H9 (cell line): ENCODE results near the gene SDK1. TPM values are rescaled to one million over a fixed set of nuclear protein-coding genes. Genes with fewer than 3 reads are reported as not detected.
A peak's percentile ranks its signal among the peaks of the same experiment; 100 is the strongest.

Source experiments
- DNase-seq: peaks from one replicate; pipeline ENCODE4 v3.0.0-alpha.2; 2017
- H2AFZ ChIP-seq: one replicate; pipeline ENCODE4 v1.6.1; 2013; ENCODE audit warnings: mild to moderate bottlenecking, low read length, control low read depth, moderate library complexity
- H2AK5ac ChIP-seq: 2 replicates; pipeline ENCODE4 v1.6.1; 2013; ENCODE audit warnings: low read length, control low read depth, mixed read lengths; ENCODE audit not compliant: insufficient read length
- H2BK120ac ChIP-seq: one replicate; pipeline ENCODE4 v1.6.1; 2013; ENCODE audit warnings: low read depth, mild to moderate bottlenecking, low read length, control low read depth, inconsistent platforms; ENCODE audit not compliant: poor library complexity, severe bottlenecking
- H2BK12ac ChIP-seq: 2 replicates; pipeline ENCODE4 v1.6.1; 2013; ENCODE audit warnings: low read length, control low read depth, mixed read lengths, low read depth; ENCODE audit not compliant: insufficient read length
- H2BK15ac ChIP-seq: 2 replicates; pipeline ENCODE4 v1.6.1; 2013; ENCODE audit warnings: low read depth, low read length, control low read depth
- H2BK20ac ChIP-seq: one replicate; pipeline ENCODE4 v1.6.1; 2013; ENCODE audit warnings: low read depth, mild to moderate bottlenecking, low read length, control low read depth, inconsistent platforms; ENCODE audit not compliant: poor library complexity, severe bottlenecking
- H2BK5ac ChIP-seq: 2 replicates; pipeline ENCODE4 v1.6.1; 2013; ENCODE audit warnings: low read length, control low read depth, mixed read lengths; ENCODE audit not compliant: insufficient read length
- H3K14ac ChIP-seq: 2 replicates; pipeline ENCODE4 v1.6.1; 2013; ENCODE audit warnings: low read length, control low read depth; ENCODE audit not compliant: insufficient read depth
- H3K18ac ChIP-seq: 2 replicates; pipeline ENCODE4 v1.6.1; 2013; ENCODE audit warnings: low read depth, mild to moderate bottlenecking, mixed read lengths, low read length, control low read depth; ENCODE audit not compliant: insufficient read length
- H3K23ac ChIP-seq: 2 replicates; pipeline ENCODE4 v1.6.1; 2013; ENCODE audit warnings: low read length, control low read depth, mixed read lengths, low read depth; ENCODE audit not compliant: insufficient read length
- H3K23me2 ChIP-seq: 2 replicates; pipeline ENCODE4 v1.6.1; 2013; ENCODE audit warnings: low read depth, mild to moderate bottlenecking, mixed read lengths, low read length, control low read depth; ENCODE audit not compliant: insufficient read length, poor library complexity, severe bottlenecking
- H3K27ac ChIP-seq: 2 replicates; pipeline ENCODE4 v1.5.1; 2013; ENCODE audit warnings: low read length, control low read depth, mixed read lengths, low read depth; ENCODE audit not compliant: insufficient read length
- H3K27me3 ChIP-seq: 2 replicates; pipeline ENCODE4 v1.6.1; 2013; ENCODE audit warnings: low read length, control low read depth, inconsistent platforms; ENCODE audit not compliant: insufficient read depth
- H3K4ac ChIP-seq: 2 replicates; pipeline ENCODE4 v1.6.1; 2013; ENCODE audit warnings: low read depth, mild to moderate bottlenecking, control low read depth, inconsistent platforms, low read length, moderate library complexity
- H3K4me1 ChIP-seq: 2 replicates; pipeline ENCODE4 v1.6.1; 2013; ENCODE audit warnings: low read length, control low read depth, inconsistent platforms; ENCODE audit not compliant: insufficient read depth
- H3K4me2 ChIP-seq: 2 replicates; pipeline ENCODE4 v1.6.1; 2013; ENCODE audit warnings: low read length, control low read depth, mixed read lengths; ENCODE audit not compliant: insufficient read length, insufficient read depth
- H3K56ac ChIP-seq: 2 replicates; pipeline ENCODE4 v1.6.1; 2013; ENCODE audit warnings: low read depth, mild to moderate bottlenecking, mixed read lengths, low read length, control low read depth; ENCODE audit not compliant: insufficient read length
- H3K79me1 ChIP-seq: 2 replicates; pipeline ENCODE4 v1.6.1; 2013; ENCODE audit warnings: low read depth, mild to moderate bottlenecking, moderate library complexity, low read length, control low read depth, inconsistent platforms; ENCODE audit not compliant: insufficient read depth, poor library complexity, severe bottlenecking
- H3K79me2 ChIP-seq: 2 replicates; pipeline ENCODE4 v1.6.1; 2013; ENCODE audit warnings: low read length, control low read depth, inconsistent platforms; ENCODE audit not compliant: insufficient read depth
- H3K9ac ChIP-seq: 2 replicates; pipeline ENCODE4 v1.6.1; 2013; ENCODE audit warnings: low read length, control low read depth, mixed read lengths; ENCODE audit not compliant: insufficient read length; ENCODE audit errors: extremely low read depth
- H3K9me3 ChIP-seq: one replicate; pipeline ENCODE4 v1.6.1; 2013; ENCODE audit warnings: low read depth, low read length, inconsistent platforms; ENCODE audit not compliant: control insufficient read depth
- H3T11ph ChIP-seq: one replicate; pipeline ENCODE4 v1.6.1; 2013; ENCODE audit warnings: mild to moderate bottlenecking, low read length, control low read depth, inconsistent platforms
- H4K20me1 ChIP-seq: one replicate; pipeline ENCODE4 v1.6.1; 2013; ENCODE audit not compliant: control insufficient read depth, insufficient read length, insufficient read depth
- H4K5ac ChIP-seq: 2 replicates; pipeline ENCODE4 v1.6.1; 2013; ENCODE audit warnings: low read depth, mild to moderate bottlenecking, mixed read lengths, low read length, control low read depth; ENCODE audit not compliant: insufficient read length
- H4K8ac ChIP-seq: replicated peaks from 2 replicates; pipeline ENCODE4 v1.6.1; 2013; ENCODE audit warnings: low read length, control low read depth, mixed read lengths, low read depth; ENCODE audit not compliant: insufficient read length
- H4K91ac ChIP-seq: 2 replicates; pipeline ENCODE4 v1.6.1; 2013; ENCODE audit warnings: low read depth, mild to moderate bottlenecking, moderate library complexity, mixed read lengths, low read length, control low read depth; ENCODE audit not compliant: insufficient read length
- H3K27ac Mint-ChIP-seq, 3 experiments: 2 replicates in 2 of 3; 3 replicates in 1 of 3; pipeline ENCODE4 v1.8.0; 2020 to 2021; ENCODE audit warnings: mixed read lengths in 3 of 3, mild to moderate bottlenecking in 1 of 3, moderate library complexity in 1 of 3
- H3K27me3 Mint-ChIP-seq: 2 replicates; pipeline ENCODE4 v1.8.0; 2021; ENCODE audit warnings: low read depth, mild to moderate bottlenecking, moderate library complexity, mixed read lengths
- H3K36me3 Mint-ChIP-seq, 3 experiments: 2 replicates in 2 of 3; 3 replicates in 1 of 3; pipeline ENCODE4 v1.8.0; 2020 to 2021; ENCODE audit warnings: low read depth in 3 of 3, mixed read lengths in 3 of 3; ENCODE audit not compliant: insufficient read depth in 1 of 3
- H3K4me1 Mint-ChIP-seq, 2 experiments: 2 replicates each; pipeline ENCODE4 v1.8.0; 2020; ENCODE audit warnings: mixed read lengths in 2 of 2
- H3K4me3 Mint-ChIP-seq, 2 experiments: 2 replicates in 1 of 2; 3 replicates in 1 of 2; pipeline ENCODE4 v1.8.0; 2020 to 2021; ENCODE audit warnings: mild to moderate bottlenecking in 2 of 2, mixed read lengths in 2 of 2, moderate library complexity in 1 of 2
- H3K9me3 Mint-ChIP-seq, 2 experiments: 2 replicates in 1 of 2; 3 replicates in 1 of 2; pipeline ENCODE4 v1.8.0; 2020; ENCODE audit warnings: mild to moderate bottlenecking in 2 of 2, mixed read lengths in 2 of 2, moderate library complexity in 1 of 2
- WGBS: extraction: QIAGEN DNeasy Blood & Tissue Kit; methylation state at CpG from one replicate; pipeline ENCODE4 v1.1.7; 2013; ENCODE audit warnings: missing lambda C conversion rate, low lambda C conversion rate, mixed read lengths; ENCODE audit not compliant: insufficient read length; ENCODE audit errors: extremely low coverage; 5-methylcytosine and 5-hydroxymethylcytosine counted together
- total RNA-seq: library from RNA; stranded (reverse); gene quantifications from 2 replicates; pipeline ENCODE4 v1.2.1, GENCODE V29; 2021
- TF ChIP-seq, protein P1 (sequence below): fragments of 200-600 bp; sonication (generic); conservative IDR thresholded peaks from 3 replicates; pipeline ENCODE4 v1.8.0; 2021; ENCODE audit warnings: antibody characterized with exemption, mild to moderate bottlenecking

Gene SDK1
- total RNA-seq, 1 experiment from 2014 or later: 8.7 TPM

DNA sequence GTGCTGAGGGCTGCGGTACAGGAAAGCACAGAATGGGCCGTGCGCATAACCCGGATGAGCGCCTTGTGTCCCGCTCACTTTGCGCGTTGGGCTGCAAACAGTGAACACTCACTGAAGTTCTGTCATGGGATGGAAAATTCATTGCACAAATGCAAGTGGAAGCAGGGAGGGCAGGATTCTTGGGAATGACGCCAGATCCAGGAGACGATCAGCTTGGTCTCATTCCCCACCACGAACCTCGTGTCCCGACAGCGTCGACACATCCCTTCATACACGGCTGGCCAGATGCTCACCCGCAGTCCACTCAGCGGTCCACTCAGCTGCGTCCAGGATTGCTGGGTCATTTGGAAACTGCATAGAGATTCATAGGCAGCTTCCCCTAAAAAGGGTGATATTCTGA lies 607.1 kb downstream of the SDK1 start:
- Histone ChIP-seq H3K27ac (no peak overlapping the region), H3K23me2 (no peaks in the 10 kb centered on the region), H3K4me2 (no peak overlapping the region), H3K9me3 (no peaks in the 10 kb centered on the region), H4K5ac (no peak overlapping the region), H3K9ac (no peak overlapping the region), H2AK5ac (no peak overlapping the region), H2BK5ac (no peak overlapping the region), H4K91ac (no peak overlapping the region), H4K8ac (no peak overlapping the region), H2BK20ac (no peak overlapping the region), H3K4me1 (no peaks in the 10 kb centered on the region; the same call in 1 of the 2 replicates), H2BK15ac (0 out of 2 replicates have a peak overlapping the region, but pooled peaks have one; percentile 27), H3K4ac (no peak overlapping the region), H3K79me2 (no peaks in the 10 kb centered on the region), H3K23ac (no peak overlapping the region), H3K79me1 (no peaks in the 10 kb centered on the region), H2BK120ac (no peak overlapping the region), H2BK12ac (no peak overlapping the region), H3K18ac (no peak overlapping the region), H3K56ac (no peak overlapping the region), H4K20me1 (no peaks in the 10 kb centered on the region), H3T11ph (no peak overlapping the region), H2AFZ (no peak overlapping the region), H3K27me3 (no peaks in the 10 kb centered on the region), H3K14ac (0 out of 2 replicates have a peak overlapping the region, but pooled peaks have one; percentile 13)
- DNase-seq: no peak
- Mint-ChIP-seq H3K36me3 (peaks cover 0 to 11% (median 3%) of the 10 kb centered on the region in 3 experiments; a peak in 3 of 7 replicates), H3K27ac (no peak overlapping the region), H3K4me1 (peaks cover 19 to 32% of the 10 kb centered on the region in 2 experiments), H3K27me3 (no peaks in the 10 kb centered on the region), H3K9me3 (peaks cover 2 to 6% of the 10 kb centered on the region in 2 experiments; a peak in 3 of 5 replicates), H3K4me3 (no peak overlapping the region)
- TF ChIP-seq, protein P1, sequence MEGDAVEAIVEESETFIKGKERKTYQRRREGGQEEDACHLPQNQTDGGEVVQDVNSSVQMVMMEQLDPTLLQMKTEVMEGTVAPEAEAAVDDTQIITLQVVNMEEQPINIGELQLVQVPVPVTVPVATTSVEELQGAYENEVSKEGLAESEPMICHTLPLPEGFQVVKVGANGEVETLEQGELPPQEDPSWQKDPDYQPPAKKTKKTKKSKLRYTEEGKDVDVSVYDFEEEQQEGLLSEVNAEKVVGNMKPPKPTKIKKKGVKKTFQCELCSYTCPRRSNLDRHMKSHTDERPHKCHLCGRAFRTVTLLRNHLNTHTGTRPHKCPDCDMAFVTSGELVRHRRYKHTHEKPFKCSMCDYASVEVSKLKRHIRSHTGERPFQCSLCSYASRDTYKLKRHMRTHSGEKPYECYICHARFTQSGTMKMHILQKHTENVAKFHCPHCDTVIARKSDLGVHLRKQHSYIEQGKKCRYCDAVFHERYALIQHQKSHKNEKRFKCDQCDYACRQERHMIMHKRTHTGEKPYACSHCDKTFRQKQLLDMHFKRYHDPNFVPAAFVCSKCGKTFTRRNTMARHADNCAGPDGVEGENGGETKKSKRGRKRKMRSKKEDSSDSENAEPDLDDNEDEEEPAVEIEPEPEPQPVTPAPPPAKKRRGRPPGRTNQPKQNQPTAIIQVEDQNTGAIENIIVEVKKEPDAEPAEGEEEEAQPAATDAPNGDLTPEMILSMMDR: no peak
- no CpG with 5 or more reads among the region's 19 CpGs for WGBS
